Loucy (cell line): ENCODE results near the gene FANCC.
"Not testable (repeated sequence)": the region's sequence is repeated elsewhere in the genome, so short reads cannot be mapped to it uniquely, and the experiment has no call there.

Experiments used
- H2AFZ ChIP-seq: fragments of 200-600 bp; sonication (generic); 2 replicates; pipeline ENCODE4 v1.6.0; 2016; ENCODE audit warnings: antibody characterized with exemption, mild to moderate bottlenecking, low read length, moderate library complexity
- H3F3A ChIP-seq: fragments of 200-600 bp; 2 replicates; pipeline ENCODE4 v1.6.0; 2016; ENCODE audit warnings: antibody characterized with exemption, low read depth, mild to moderate bottlenecking
- H3K27me3 ChIP-seq: fragments of 200-600 bp; sonication (generic); 2 replicates; pipeline ENCODE4 v1.6.1; 2014; ENCODE audit warnings: low read length, mild to moderate bottlenecking; ENCODE audit not compliant: insufficient read depth, poor library complexity, severe bottlenecking
- H3K36me3 ChIP-seq: fragments of 200-600 bp; sonication (generic); 2 replicates; pipeline ENCODE4 v1.6.1; 2016; ENCODE audit warnings: low read length; ENCODE audit not compliant: insufficient read depth
- H3K4me1 ChIP-seq: fragments of 200-600 bp; sonication (generic); 2 replicates; pipeline ENCODE4 v1.5.1; 2014; ENCODE audit warnings: low read length, mild to moderate bottlenecking; ENCODE audit not compliant: insufficient read depth, poor library complexity, severe bottlenecking
- H3K4me2 ChIP-seq: fragments of 200-600 bp; sonication (generic); 2 replicates; pipeline ENCODE4 v1.6.0; 2014; ENCODE audit warnings: antibody characterized with exemption, low read length, low read depth, mild to moderate bottlenecking; ENCODE audit not compliant: poor library complexity, severe bottlenecking
- H3K4me3 ChIP-seq: fragments of 200-600 bp; sonication (generic); 2 replicates; pipeline ENCODE4 v1.5.1; 2014; ENCODE audit warnings: low read length, mild to moderate bottlenecking, mixed read lengths; ENCODE audit not compliant: poor library complexity, severe bottlenecking
- H3K79me2 ChIP-seq: fragments of 200-600 bp; sonication (generic); 2 replicates; pipeline ENCODE4 v1.6.1; 2014; ENCODE audit warnings: low read length; ENCODE audit not compliant: insufficient read depth
- H3K9ac ChIP-seq: fragments of 200-600 bp; sonication (generic); 2 replicates; pipeline ENCODE4 v1.6.0; 2014; ENCODE audit warnings: mild to moderate bottlenecking, low read depth, low read length, moderate library complexity; ENCODE audit not compliant: poor library complexity, severe bottlenecking
- H3K9me2 ChIP-seq: fragments of 200-600 bp; sonication (generic); replicated peaks from 2 replicates; pipeline ENCODE4 v1.6.1; 2016; ENCODE audit warnings: low read depth, low read length, mixed read lengths
- H3K9me3 ChIP-seq: fragments of 200-600 bp; sonication (generic); 2 replicates; pipeline ENCODE4 v1.6.1; 2014; ENCODE audit warnings: mild to moderate bottlenecking, antibody characterized with exemption, low read length, low read depth; ENCODE audit not compliant: insufficient read depth
- H4K20me1 ChIP-seq: fragments of 200-600 bp; sonication (generic); 2 replicates; pipeline ENCODE4 v1.6.0; 2014; ENCODE audit warnings: antibody characterized with exemption, low read length, mild to moderate bottlenecking; ENCODE audit not compliant: insufficient read depth, poor library complexity, severe bottlenecking
- CTCF ChIP-seq: fragments of 200-600 bp; sonication (generic); conservative IDR thresholded peaks from 2 replicates; pipeline ENCODE4 v1.5.1; 2014; ENCODE audit warnings: mild to moderate bottlenecking, antibody characterized with exemption, low read length
- EZH2phosphoT487 ChIP-seq: fragments of 200-600 bp; IDR thresholded peaks from 2 replicates; pipeline ENCODE4 v1.6.1; 2018; ENCODE audit warnings: antibody characterized with exemption, mild to moderate bottlenecking, moderate library complexity, borderline replicate concordance

Gene FANCC

GRCh38 chr9:95225076-95225725, 92.3 kb downstream of the FANCC start:
- Histone ChIP-seq H3K9me3 (no peaks in the 10 kb centered on the region), H3K9ac (no peak overlapping the region), H4K20me1 (no peaks in the 10 kb centered on the region), H3K4me2 (no peak overlapping the region), H3K27me3 (no peaks in the 10 kb centered on the region), H3K36me3 (no peaks in the 10 kb centered on the region), H3K79me2 (no peaks in the 10 kb centered on the region), H3K9me2 (no peaks in the 10 kb centered on the region), H3K4me3 (no peak overlapping the region), H3F3A (no peaks in the 10 kb centered on the region), H2AFZ (no peak overlapping the region), H3K4me1 (peaks cover 21% of the 10 kb centered on the region)
- TF ChIP-seq EZH2phosphoT487: no peak
- TF ChIP-seq CTCF: no peak

GRCh38 chr9:95224376-95225019, 93.0 kb downstream of the FANCC start:
- Histone ChIP-seq H3K4me3 (no peak overlapping the region), H4K20me1 (no peaks in the 10 kb centered on the region), H3K4me2 (no peak overlapping the region), H2AFZ (no peak overlapping the region), H3K4me1 (peaks cover 21% of the 10 kb centered on the region), H3K36me3 (no peaks in the 10 kb centered on the region), H3K27me3 (no peaks in the 10 kb centered on the region), H3K9me3 (no peaks in the 10 kb centered on the region), H3K9ac (no peak overlapping the region), H3K79me2 (no peaks in the 10 kb centered on the region), H3K9me2 (no peaks in the 10 kb centered on the region), H3F3A (peaks cover under 1% of the 10 kb centered on the region; the same call in 1 of the 2 replicates)
- TF ChIP-seq EZH2phosphoT487: no peak
- no peak for TF ChIP-seq CTCF

GRCh38 chr9:95220352-95220751, 97.2 kb downstream of the FANCC start:
- not testable (repeated sequence) for H3K9me3 ChIP-seq, H2AFZ ChIP-seq, H3K9me2 ChIP-seq, H3K79me2 ChIP-seq, H3K36me3 ChIP-seq, H3F3A ChIP-seq, H3K4me2 ChIP-seq, H4K20me1 ChIP-seq, H3K9ac ChIP-seq, H3K27me3 ChIP-seq, H3K4me3 ChIP-seq
- peaks cover 54% of the 10 kb centered on the region for H3K4me1 ChIP-seq
